ACHN (cell line): ENCODE data around the gene HBM.
A peak's percentile ranks its signal among the peaks of the same experiment; 100 is the strongest.
"Not testable (repeated sequence)": the region's sequence is repeated elsewhere in the genome, so short reads cannot be mapped to it uniquely, and the experiment has no call there.

ENCODE experiments used
- DNase-seq: peaks from one replicate; pipeline ENCODE4 v3.0.0-alpha.2; 2015
- in situ Hi-C: cut with HindIII; loops from 2 replicates; pipeline ENCODE4 v1.10.0; 2017; ENCODE audit warnings: low sequenced_read_pairs, low pct_ligation_motif_present, low pct_unique_long_range_greater_than_20kb

HBM gene

GRCh38 chr16:164134-164823, 1.5 kb upstream of the HBM start:
- DNase-seq, in situ Hi-C loops: not testable (repeated sequence)

- DNase-seq, result no peak
- in situ Hi-C loops, result no loop called here
Measured at GRCh38 chr16:164827-165538, 795 bp upstream of the HBM start.

GRCh38 chr16:166375-167121, 770 bp downstream of the HBM start:
- DNase-seq, result no peak
- in situ Hi-C loops, result no loop called here

- in situ Hi-C loops, result no loop called here
- no peak for DNase-seq
Measured at GRCh38 chr16:167122-167690, 1.4 kb downstream of the HBM start.

GRCh38 chr16:168424-168823, 2.6 kb downstream of the HBM start:
- in situ Hi-C loops, result no loop called here
- DNase-seq, result no peak

GRCh38 chr16:169014-169413, 3.2 kb downstream of the HBM start:
- DNase-seq, result no peak
- in situ Hi-C loops, result no loop called here

GRCh38 chr16:170088-170507, 4.3 kb downstream of the HBM start:
- peak; percentile 47 for DNase-seq
- in situ Hi-C loops, result not testable (repeated sequence)

- DNase-seq, result no peak
- in situ Hi-C loops, result no loop called here
Measured at GRCh38 chr16:170788-171187, 5.0 kb downstream of the HBM start.

GRCh38 chr16:172374-172941, 6.7 kb downstream of the HBM start, which contains the start of gene HBA2:
Gene HBA2, plus strand, starts transcription at chr16:172876. Its CDS starts 37 bp downstream, at chr16:172913.
- in situ Hi-C loops, DNase-seq: not testable (repeated sequence)

- DNase-seq, in situ Hi-C loops: not testable (repeated sequence)
Measured at GRCh38 chr16:173211-173854, 7.6 kb downstream of the HBM start.

GRCh38 chr16:173928-174769, 8.4 kb downstream of the HBM start:
- in situ Hi-C loops, result not testable (repeated sequence)
- DNase-seq, result peak; percentile 25

- DNase-seq, result no peak
- in situ Hi-C loops, result no loop called here
Measured at GRCh38 chr16:175011-175949, 9.5 kb downstream of the HBM start.

GRCh38 chr16:176006-176405, 10.2 kb downstream of the HBM start:
- in situ Hi-C loops, DNase-seq: not testable (repeated sequence)

GRCh38 chr16:176477-177382, 11.0 kb downstream of the HBM start, which contains the start of gene HBA1:
Gene HBA1, plus strand, starts transcription at chr16:176680. Its CDS starts 37 bp downstream, at chr16:176717.
- DNase-seq, in situ Hi-C loops: not testable (repeated sequence)

GRCh38 chr16:177394-177822, 11.6 kb downstream of the HBM start:
- in situ Hi-C loops, result no loop called here
- no peak for DNase-seq
